ENCODE measurements around the gene PRSS38.
"Not testable (repeated sequence)": the region's sequence is repeated elsewhere in the genome, so short reads cannot be mapped to it uniquely, and the experiment has no call there.

PRSS38 gene

GRCh38 chr1:227877810-227878209 lies 62.3 kb downstream of the PRSS38 start:
- in situ Hi-C loops (cut with MboI; ENCODE audit: low pct_unique_long_range_greater_than_20kb, low sequenced_read_pairs); DNase-seq: not testable (repeated sequence)

GRCh38 chr1:227880342-227880924 lies 65.0 kb downstream of the PRSS38 start:
- no peak for DNase-seq
- in situ Hi-C loops (cut with MboI; ENCODE audit: low pct_unique_long_range_greater_than_20kb, low sequenced_read_pairs): no loop called here

- no peak for DNase-seq
- in situ Hi-C loops (cut with MboI; ENCODE audit: low pct_unique_long_range_greater_than_20kb, low sequenced_read_pairs): no loop called here
These were observed 67.6 kb downstream of the PRSS38 start for GRCh38 chr1:227883073-227883520.

GRCh38 chr1:227883641-227884301 lies 68.3 kb downstream of the PRSS38 start:
- in situ Hi-C loops (cut with MboI; ENCODE audit: low pct_unique_long_range_greater_than_20kb, low sequenced_read_pairs): no loop called here
- DNase-seq: no peak

- in situ Hi-C loops (cut with MboI; ENCODE audit: low pct_unique_long_range_greater_than_20kb, low sequenced_read_pairs): no loop called here
- no peak for DNase-seq
These were observed 69.1 kb downstream of the PRSS38 start for GRCh38 chr1:227884370-227885134.

GRCh38 chr1:227885135-227885647 lies 69.7 kb downstream of the PRSS38 start:
- in situ Hi-C loops (cut with MboI; ENCODE audit: low pct_unique_long_range_greater_than_20kb, low sequenced_read_pairs): no loop called here
- DNase-seq: no peak

- no peak for DNase-seq
- in situ Hi-C loops (cut with MboI; ENCODE audit: low pct_unique_long_range_greater_than_20kb, low sequenced_read_pairs): no loop called here
These were observed 70.4 kb downstream of the PRSS38 start for GRCh38 chr1:227885648-227886502.

- DNase-seq: no peak
These were observed 71.1 kb downstream of the PRSS38 start for GRCh38 chr1:227886503-227886961.

GRCh38 chr1:227886993-227887696 lies 71.7 kb downstream of the PRSS38 start:
- DNase-seq: no peak
- in situ Hi-C loops (cut with MboI; ENCODE audit: low pct_unique_long_range_greater_than_20kb, low sequenced_read_pairs): no loop called here

More at GRCh38 chr1:227886503-227886961, 71.1 kb downstream of the PRSS38 start:
- in situ Hi-C loops (cut with MboI; ENCODE audit: low pct_unique_long_range_greater_than_20kb, low sequenced_read_pairs): no loop called here

- in situ Hi-C loops (cut with MboI; ENCODE audit: low pct_unique_long_range_greater_than_20kb, low sequenced_read_pairs): no loop called here
- DNase-seq: no peak
These were observed 72.4 kb downstream of the PRSS38 start for GRCh38 chr1:227887697-227888403.

GRCh38 chr1:227888404-227889046 lies 73.0 kb downstream of the PRSS38 start:
- in situ Hi-C loops (cut with MboI; ENCODE audit: low pct_unique_long_range_greater_than_20kb, low sequenced_read_pairs): no loop called here
- DNase-seq: no peak

- DNase-seq: no peak
- in situ Hi-C loops (cut with MboI; ENCODE audit: low pct_unique_long_range_greater_than_20kb, low sequenced_read_pairs): no loop called here
These were observed 73.8 kb downstream of the PRSS38 start for GRCh38 chr1:227889047-227889862.

GRCh38 chr1:227889863-227890405 lies 74.5 kb downstream of the PRSS38 start:
- in situ Hi-C loops (cut with MboI; ENCODE audit: low pct_unique_long_range_greater_than_20kb, low sequenced_read_pairs): no loop called here
- DNase-seq: no peak

- DNase-seq: no peak
- in situ Hi-C loops (cut with MboI; ENCODE audit: low pct_unique_long_range_greater_than_20kb, low sequenced_read_pairs): no loop called here
These were observed 75.2 kb downstream of the PRSS38 start for GRCh38 chr1:227890451-227891222.

GRCh38 chr1:227891223-227891954 lies 75.9 kb downstream of the PRSS38 start:
- in situ Hi-C loops (cut with MboI; ENCODE audit: low pct_unique_long_range_greater_than_20kb, low sequenced_read_pairs): no loop called here
- no peak for DNase-seq
